ENCODE measurements around the gene PCBP2. TPM values are rescaled to one million over a fixed set of nuclear protein-coding genes. Genes with fewer than 3 reads are reported as not detected.

The PCBP2 gene
- total RNA-seq, 1 donor from 2014 or later, result 435 TPM

DNA sequence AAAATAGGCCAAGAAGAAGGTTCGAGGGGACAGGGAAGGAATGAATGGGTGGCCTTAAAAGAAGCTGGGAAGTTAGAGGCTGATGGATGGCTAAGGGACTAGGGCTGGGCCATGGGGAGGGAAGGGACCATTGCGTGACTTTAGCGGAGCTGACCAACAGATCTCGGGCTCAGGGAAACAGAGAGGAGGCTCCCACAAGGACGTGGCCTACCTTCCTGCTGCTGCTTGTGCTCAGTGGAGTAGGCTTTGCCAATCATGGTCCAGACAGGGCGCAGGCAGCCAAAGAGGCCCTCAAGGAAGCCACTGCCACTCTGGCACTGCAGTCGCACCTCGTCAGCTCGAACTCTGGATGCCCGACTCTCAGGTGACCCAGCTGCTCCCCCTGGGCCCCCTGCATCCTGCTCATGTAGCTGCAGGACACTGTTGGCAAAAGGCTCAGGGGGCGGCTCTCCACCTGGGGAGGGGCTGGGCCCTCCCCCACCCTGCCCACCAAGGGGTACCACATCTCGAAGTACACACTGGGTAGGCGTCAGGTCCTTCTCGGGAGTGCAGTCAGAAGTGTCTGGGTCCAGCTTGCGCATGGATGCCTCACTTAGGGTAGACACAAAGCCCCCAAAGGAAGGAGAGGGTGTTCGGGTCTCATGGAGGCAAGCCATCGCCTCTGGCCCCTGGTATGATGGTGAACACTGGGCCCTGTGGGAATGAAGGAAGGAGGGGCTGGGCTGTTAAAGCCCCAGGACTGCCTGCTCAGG lies 35.0 kb downstream of the PCBP2 start:
- H2AFZ ChIP-seq (replicated peaks), result no peak overlapping the region
- peak overlapping the region; percentile 58 for H3K27ac ChIP-seq
- peaks cover 13% of the 10 kb centered on the region for H3K4me1 Mint-ChIP-seq
- no peaks in the 10 kb centered on the region for H3K27me3 ChIP-seq
- peaks cover 40% of the 10 kb centered on the region for H3K36me3 Mint-ChIP-seq
- H3K4me3 ChIP-seq, result no peak overlapping the region
- no peak overlapping the region for H3K4me3 Mint-ChIP-seq
- H3K27me3 Mint-ChIP-seq (ENCODE audit: insufficient read depth, low read depth), result no peaks in the 10 kb centered on the region
- no peaks in the 10 kb centered on the region for H3K9me3 ChIP-seq (ENCODE audit: low read depth)
- H3K4me1 ChIP-seq, result peaks cover 13% of the 10 kb centered on the region
- no peak overlapping the region for H3K4me2 ChIP-seq
- peaks cover 38% of the 10 kb centered on the region for H3K79me2 ChIP-seq (ENCODE audit: low read depth)
- no peaks in the 10 kb centered on the region for H3K9me3 Mint-ChIP-seq
- no peak overlapping the region for H3K9ac ChIP-seq
- H4K20me1 ChIP-seq (ENCODE audit: low read depth), result peaks cover 60% of the 10 kb centered on the region
- TF ChIP-seq EZH2phosphoT487 (IDR thresholded peaks at IDR 0.05), result no peak
- H3K27ac Mint-ChIP-seq, result peak overlapping the region; percentile 33
- no peak for DNase-seq (ENCODE audit: low spot score)
- no peaks in the 10 kb centered on the region for H3K36me3 ChIP-seq
- H3F3A ChIP-seq (ENCODE audit: low read depth), result peaks cover 39% of the 10 kb centered on the region

GRCh38 chr12:53489242-53489864 lies 37.5 kb downstream of the PCBP2 start:
- H3K4me2 ChIP-seq, result no peak overlapping the region
- H3K9me3 Mint-ChIP-seq, result no peaks in the 10 kb centered on the region
- no peak overlapping the region for H3K27ac ChIP-seq
- H3K79me2 ChIP-seq (ENCODE audit: low read depth), result peaks cover 48% of the 10 kb centered on the region
- H3K27me3 Mint-ChIP-seq (ENCODE audit: insufficient read depth, low read depth), result no peaks in the 10 kb centered on the region
- H3K9me3 ChIP-seq (ENCODE audit: low read depth), result no peaks in the 10 kb centered on the region
- H4K20me1 ChIP-seq (ENCODE audit: low read depth), result peaks cover 37% of the 10 kb centered on the region
- H3K36me3 Mint-ChIP-seq, result peaks cover 24% of the 10 kb centered on the region
- no peak overlapping the region for H3K4me3 ChIP-seq
- TF ChIP-seq EZH2 (IDR thresholded peaks at IDR 0.05) (no peak), EZH2phosphoT487 (IDR thresholded peaks at IDR 0.05) (no peak)
- TF ChIP-seq, protein P1, sequence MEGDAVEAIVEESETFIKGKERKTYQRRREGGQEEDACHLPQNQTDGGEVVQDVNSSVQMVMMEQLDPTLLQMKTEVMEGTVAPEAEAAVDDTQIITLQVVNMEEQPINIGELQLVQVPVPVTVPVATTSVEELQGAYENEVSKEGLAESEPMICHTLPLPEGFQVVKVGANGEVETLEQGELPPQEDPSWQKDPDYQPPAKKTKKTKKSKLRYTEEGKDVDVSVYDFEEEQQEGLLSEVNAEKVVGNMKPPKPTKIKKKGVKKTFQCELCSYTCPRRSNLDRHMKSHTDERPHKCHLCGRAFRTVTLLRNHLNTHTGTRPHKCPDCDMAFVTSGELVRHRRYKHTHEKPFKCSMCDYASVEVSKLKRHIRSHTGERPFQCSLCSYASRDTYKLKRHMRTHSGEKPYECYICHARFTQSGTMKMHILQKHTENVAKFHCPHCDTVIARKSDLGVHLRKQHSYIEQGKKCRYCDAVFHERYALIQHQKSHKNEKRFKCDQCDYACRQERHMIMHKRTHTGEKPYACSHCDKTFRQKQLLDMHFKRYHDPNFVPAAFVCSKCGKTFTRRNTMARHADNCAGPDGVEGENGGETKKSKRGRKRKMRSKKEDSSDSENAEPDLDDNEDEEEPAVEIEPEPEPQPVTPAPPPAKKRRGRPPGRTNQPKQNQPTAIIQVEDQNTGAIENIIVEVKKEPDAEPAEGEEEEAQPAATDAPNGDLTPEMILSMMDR (IDR thresholded peaks at IDR 0.05), result no peak
- H3K4me1 ChIP-seq, result peaks cover 23% of the 10 kb centered on the region
- no peak overlapping the region for H3K9ac ChIP-seq
- no peak overlapping the region for H3K4me3 Mint-ChIP-seq
- no peak overlapping the region for H2AFZ ChIP-seq (replicated peaks)
- no peaks in the 10 kb centered on the region for H3K27me3 ChIP-seq
- H3K27ac Mint-ChIP-seq, result peak overlapping the region; percentile 60
- peaks cover 38% of the 10 kb centered on the region for H3F3A ChIP-seq (ENCODE audit: low read depth)
- H3K4me1 Mint-ChIP-seq, result peaks cover 25% of the 10 kb centered on the region
- DNase-seq (ENCODE audit: low spot score), result no peak
- no peaks in the 10 kb centered on the region for H3K36me3 ChIP-seq

DNA sequence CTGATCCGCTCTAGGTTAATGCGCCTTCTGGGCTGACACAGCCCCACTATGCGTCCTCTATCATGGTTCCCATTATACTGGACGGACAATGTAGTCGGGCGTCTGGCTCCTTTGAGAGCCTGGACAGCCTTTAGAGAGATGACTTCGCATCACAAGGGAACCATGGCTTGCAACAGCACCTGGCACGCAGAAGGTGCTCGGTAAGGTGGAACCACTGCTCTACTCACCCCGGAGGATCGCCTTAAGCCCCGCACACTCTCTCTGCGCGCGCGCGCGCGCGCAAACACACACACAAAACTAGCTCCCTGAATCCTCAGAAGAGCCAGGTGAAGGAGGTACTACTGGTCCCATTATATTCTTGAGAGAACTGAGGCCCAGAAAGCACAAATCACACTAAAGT lies 40.3 kb downstream of the PCBP2 start:
- Histone ChIP-seq H3K4me3 (peak overlapping the region; percentile 48), H3K36me3 (no peaks in the 10 kb centered on the region), H3K4me1 (peaks cover 43% of the 10 kb centered on the region), H3K27me3 (no peaks in the 10 kb centered on the region), H2AFZ (replicated peaks) (no peak overlapping the region), H3K27ac (peak overlapping the region; percentile 79), H3K4me2 (peak overlapping the region; percentile 78), H4K20me1 (ENCODE audit: low read depth) (peaks cover 19% of the 10 kb centered on the region), H3F3A (ENCODE audit: low read depth) (peaks cover 50% of the 10 kb centered on the region), H3K9ac (no peak overlapping the region), H3K79me2 (ENCODE audit: low read depth) (peaks cover 75% of the 10 kb centered on the region), H3K9me3 (ENCODE audit: low read depth) (no peaks in the 10 kb centered on the region)
- Mint-ChIP-seq H3K27me3 (ENCODE audit: insufficient read depth, low read depth) (no peaks in the 10 kb centered on the region), H3K9me3 (no peaks in the 10 kb centered on the region), H3K4me1 (peaks cover 47% of the 10 kb centered on the region), H3K36me3 (peaks cover 14% of the 10 kb centered on the region), H3K4me3 (peak overlapping the region; percentile 87), H3K27ac (peak overlapping the region; percentile 96)
- DNase-seq (ENCODE audit: low spot score), result peak; percentile 51
- TF ChIP-seq, protein P1 (IDR thresholded peaks at IDR 0.05), result no peak
- TF ChIP-seq EZH2 (IDR thresholded peaks at IDR 0.05) (no peak), EZH2phosphoT487 (IDR thresholded peaks at IDR 0.05) (no peak)
